Peyer's patch (tissue), 4 donors: ENCODE measurements around the gene XKR7.

Experiments used
- CTCF ChIP-seq, 6 experiments: fragments of 450-650 bp in 4 of 6; fragments of 200-600 bp in 2 of 6; sonication (generic) in 1 of 6; IDR thresholded peaks; one replicate each; pipeline ENCODE4 v1.5.1; 2017 to 2019; ENCODE audit warnings: antibody characterized with exemption in 6 of 6, mild to moderate bottlenecking in 3 of 6, moderate library complexity in 1 of 6
- POLR2A ChIP-seq, 2 donors: fragments of 450-650 bp; IDR thresholded peaks; one replicate each; pipeline ENCODE4 v1.5.1; 2017; ENCODE audit warnings: antibody characterized with exemption in 2 of 2, mild to moderate bottlenecking in 2 of 2, moderate library complexity in 2 of 2

- TF ChIP-seq CTCF (IDR thresholded peaks at IDR 0.05) (no peak), POLR2A (IDR thresholded peaks at IDR 0.05) (no peak)
These were observed 19.9 kb upstream of the XKR7 start for GRCh38 chr20:31948008-31948407.
